Central memory CD8-positive, alpha-beta T cell (primary cell): Measurements from ENCODE around the gene CPNE4.

Experiments
- ATAC-seq: fragments of 150-1000 bp; cut with Tn5 transposase; replicated peaks from 2 replicates; pipeline ENCODE4 v1.10.0; 2022; ENCODE audit warnings: mild to moderate bottlenecking, moderate FRiP score, moderate number of reproducible peaks; ENCODE audit not compliant: poor library complexity, severe bottlenecking; ENCODE audit errors: extremely low read depth
- DNase-seq, 2 donors: peaks; one replicate each; pipeline ENCODE4 v3.0.0; 2021; ENCODE audit warnings: low spot score in 2 of 2
- H3K27ac Mint-ChIP-seq: one replicate; pipeline ENCODE4 v1.8.0; 2022; ENCODE audit warnings: low read depth, mild to moderate bottlenecking, moderate library complexity, mixed read lengths
- H3K27me3 Mint-ChIP-seq: one replicate; pipeline ENCODE4 v1.8.0; 2022; ENCODE audit warnings: mixed read lengths
- H3K36me3 Mint-ChIP-seq: one replicate; pipeline ENCODE4 v1.8.0; 2022; ENCODE audit warnings: mild to moderate bottlenecking, moderate library complexity, mixed read lengths; ENCODE audit not compliant: insufficient read depth
- H3K4me1 Mint-ChIP-seq: one replicate; pipeline ENCODE4 v1.8.0; 2022; ENCODE audit warnings: mixed read lengths
- H3K4me3 Mint-ChIP-seq: one replicate; pipeline ENCODE4 v1.8.0; 2022; ENCODE audit warnings: mild to moderate bottlenecking, moderate library complexity, mixed read lengths
- H3K9me3 Mint-ChIP-seq: one replicate; pipeline ENCODE4 v1.8.0; 2022; ENCODE audit warnings: mixed read lengths

Gene CPNE4

GRCh38 chr3:131555456-131555855, 479.4 kb downstream of the CPNE4 start:
- no peak for DNase-seq
- peaks cover 53% of the 10 kb centered on the region for H3K27me3 Mint-ChIP-seq
- no peak for ATAC-seq
- no peak overlapping the region for H3K27ac Mint-ChIP-seq
- H3K36me3 Mint-ChIP-seq, result no peaks in the 10 kb centered on the region
- no peaks in the 10 kb centered on the region for H3K4me1 Mint-ChIP-seq
- no peak overlapping the region for H3K4me3 Mint-ChIP-seq
- no peaks in the 10 kb centered on the region for H3K9me3 Mint-ChIP-seq

GRCh38 chr3:131553495-131554247, 481.1 kb downstream of the CPNE4 start:
- ATAC-seq (no peak), DNase-seq (no peak)
- Mint-ChIP-seq H3K27ac (no peak overlapping the region), H3K4me1 (no peaks in the 10 kb centered on the region), H3K36me3 (no peaks in the 10 kb centered on the region), H3K9me3 (no peaks in the 10 kb centered on the region), H3K4me3 (no peak overlapping the region), H3K27me3 (peaks cover 56% of the 10 kb centered on the region)

- Mint-ChIP-seq H3K9me3 (no peaks in the 10 kb centered on the region), H3K27me3 (peaks cover 50% of the 10 kb centered on the region), H3K4me3 (no peak overlapping the region), H3K27ac (no peak overlapping the region), H3K36me3 (no peaks in the 10 kb centered on the region), H3K4me1 (no peaks in the 10 kb centered on the region)
- ATAC-seq, result no peak
- DNase-seq, result no peak
These were observed 483.1 kb downstream of the CPNE4 start for GRCh38 chr3:131551761-131552160.

- H3K27me3 Mint-ChIP-seq, result peaks cover 48% of the 10 kb centered on the region
- DNase-seq, result no peak
- ATAC-seq, result no peak
- H3K36me3 Mint-ChIP-seq, result no peaks in the 10 kb centered on the region
- no peaks in the 10 kb centered on the region for H3K4me1 Mint-ChIP-seq
- no peak overlapping the region for H3K27ac Mint-ChIP-seq
- no peaks in the 10 kb centered on the region for H3K9me3 Mint-ChIP-seq
- no peak overlapping the region for H3K4me3 Mint-ChIP-seq
These were observed 484.0 kb downstream of the CPNE4 start for GRCh38 chr3:131550562-131551465.

- Mint-ChIP-seq H3K27me3 (peaks cover 48% of the 10 kb centered on the region), H3K9me3 (no peaks in the 10 kb centered on the region), H3K4me1 (no peaks in the 10 kb centered on the region), H3K27ac (no peak overlapping the region), H3K4me3 (no peak overlapping the region), H3K36me3 (no peaks in the 10 kb centered on the region)
- ATAC-seq (no peak), DNase-seq (no peak)
These were observed 485.5 kb downstream of the CPNE4 start for GRCh38 chr3:131549340-131549739.

GRCh38 chr3:131547585-131547984, 487.2 kb downstream of the CPNE4 start:
- DNase-seq (no peak), ATAC-seq (no peak)
- Mint-ChIP-seq H3K27me3 (peaks cover 42% of the 10 kb centered on the region), H3K9me3 (no peaks in the 10 kb centered on the region), H3K4me3 (no peak overlapping the region), H3K36me3 (peaks cover 2% of the 10 kb centered on the region), H3K27ac (no peak overlapping the region), H3K4me1 (no peaks in the 10 kb centered on the region)

GRCh38 chr3:131546441-131546840, 488.4 kb downstream of the CPNE4 start:
- Mint-ChIP-seq H3K36me3 (peaks cover 2% of the 10 kb centered on the region), H3K27ac (no peak overlapping the region), H3K9me3 (no peaks in the 10 kb centered on the region), H3K4me1 (no peaks in the 10 kb centered on the region), H3K27me3 (peaks cover 34% of the 10 kb centered on the region), H3K4me3 (no peak overlapping the region)
- DNase-seq (no peak), ATAC-seq (no peak)

- ATAC-seq, result no peak
- no peak for DNase-seq
- Mint-ChIP-seq H3K9me3 (no peaks in the 10 kb centered on the region), H3K4me1 (no peaks in the 10 kb centered on the region), H3K4me3 (no peak overlapping the region), H3K36me3 (peaks cover 3% of the 10 kb centered on the region), H3K27ac (no peak overlapping the region), H3K27me3 (peaks cover 48% of the 10 kb centered on the region)
These were observed 490.3 kb downstream of the CPNE4 start for GRCh38 chr3:131544557-131544956.

- H3K4me1 Mint-ChIP-seq, result no peaks in the 10 kb centered on the region
- DNase-seq, result no peak
- H3K36me3 Mint-ChIP-seq, result peaks cover 3% of the 10 kb centered on the region
- ATAC-seq, result no peak
- no peak overlapping the region for H3K4me3 Mint-ChIP-seq
- no peak overlapping the region for H3K27ac Mint-ChIP-seq
- peaks cover 43% of the 10 kb centered on the region for H3K27me3 Mint-ChIP-seq
- no peaks in the 10 kb centered on the region for H3K9me3 Mint-ChIP-seq
These were observed 491.1 kb downstream of the CPNE4 start for GRCh38 chr3:131543714-131544113.

- DNase-seq (no peak), ATAC-seq (no peak)
- H3K36me3 Mint-ChIP-seq, result peaks cover 3% of the 10 kb centered on the region
These were observed 493.5 kb downstream of the CPNE4 start for GRCh38 chr3:131541288-131541687.

GRCh38 chr3:131540821-131541220, 494.0 kb downstream of the CPNE4 start:
- ATAC-seq (no peak), DNase-seq (no peak)
- H3K27me3 Mint-ChIP-seq, result peaks cover 31% of the 10 kb centered on the region
- no peak overlapping the region for H3K27ac Mint-ChIP-seq
- no peaks in the 10 kb centered on the region for H3K9me3 Mint-ChIP-seq
- H3K36me3 Mint-ChIP-seq, result peaks cover 3% of the 10 kb centered on the region
- no peak overlapping the region for H3K4me3 Mint-ChIP-seq
- H3K4me1 Mint-ChIP-seq, result no peaks in the 10 kb centered on the region

More at GRCh38 chr3:131541288-131541687, 493.5 kb downstream of the CPNE4 start:
- Mint-ChIP-seq H3K27me3 (peaks cover 31% of the 10 kb centered on the region), H3K9me3 (no peaks in the 10 kb centered on the region), H3K27ac (no peak overlapping the region), H3K4me3 (no peak overlapping the region), H3K4me1 (no peaks in the 10 kb centered on the region)

GRCh38 chr3:131540143-131540542, 494.7 kb downstream of the CPNE4 start:
- ATAC-seq (no peak), DNase-seq (no peak)
- H3K36me3 Mint-ChIP-seq, result peaks cover 3% of the 10 kb centered on the region
- no peak overlapping the region for H3K27ac Mint-ChIP-seq
- H3K27me3 Mint-ChIP-seq, result peaks cover 31% of the 10 kb centered on the region
- H3K4me1 Mint-ChIP-seq, result no peaks in the 10 kb centered on the region
- H3K4me3 Mint-ChIP-seq, result no peak overlapping the region
- H3K9me3 Mint-ChIP-seq, result no peaks in the 10 kb centered on the region

- peaks cover 26% of the 10 kb centered on the region for H3K27me3 Mint-ChIP-seq
- no peaks in the 10 kb centered on the region for H3K9me3 Mint-ChIP-seq
- DNase-seq, result no peak
- ATAC-seq, result no peak
- peaks cover 3% of the 10 kb centered on the region for H3K36me3 Mint-ChIP-seq
- no peaks in the 10 kb centered on the region for H3K4me1 Mint-ChIP-seq
- H3K4me3 Mint-ChIP-seq, result no peak overlapping the region
- H3K27ac Mint-ChIP-seq, result no peak overlapping the region
These were observed 495.8 kb downstream of the CPNE4 start for GRCh38 chr3:131538968-131539367.
